Keratinocyte (primary cell): ENCODE data around the gene AQP2. TPM values are rescaled to one million over a fixed set of nuclear protein-coding genes. Genes with fewer than 3 reads are reported as not detected.

Experiments
- DNase-seq: peaks from one replicate; pipeline ENCODE4 v3.0.0-alpha.2; 2011; ENCODE audit warnings: low read depth, missing footprints, low spot score
- FAIRE-seq: peaks from 2 replicates; lab custom pipeline; 2011; peaks lifted over from hg19 to GRCh38; lab: Jason Lieb, UNC
- H2AFZ ChIP-seq: 2 replicates; pipeline ENCODE4 v1.6.0; 2012; ENCODE audit warnings: low read length, control low read depth, inconsistent platforms; ENCODE audit not compliant: control insufficient read depth
- H3K27ac ChIP-seq: 2 replicates; pipeline ENCODE4 v1.5.1; 2011; ENCODE audit warnings: low read length; ENCODE audit not compliant: control insufficient read depth, insufficient read depth
- H3K27me3 ChIP-seq: 3 replicates; pipeline ENCODE4 v1.6.0; 2011; ENCODE audit warnings: low read length; ENCODE audit not compliant: control insufficient read depth, insufficient read depth; ENCODE audit errors: extremely low read depth
- H3K36me3 ChIP-seq, 2 experiments: 2 replicates in 1 of 2; 3 replicates in 1 of 2; pipeline ENCODE4 v1.5.1; 2011; ENCODE audit warnings: low read length in 2 of 2, mild to moderate bottlenecking in 1 of 2; ENCODE audit not compliant: control insufficient read depth in 2 of 2, insufficient read depth in 2 of 2; ENCODE audit errors: extremely low read depth in 1 of 2
- H3K4me1 ChIP-seq: 3 replicates; pipeline ENCODE4 v1.5.1; 2011; ENCODE audit warnings: low read length; ENCODE audit not compliant: control insufficient read depth, insufficient read depth; ENCODE audit errors: extremely low read depth
- H3K4me2 ChIP-seq: 3 replicates; pipeline ENCODE4 v1.6.0; 2011; ENCODE audit warnings: low read depth, low read length; ENCODE audit not compliant: control insufficient read depth, insufficient read depth; ENCODE audit errors: extremely low read depth
- H3K4me3 ChIP-seq, 3 experiments: fragments of 200-600 bp in 1 of 3; sonication (generic) in 1 of 3; 2 replicates in 2 of 3; 3 replicates in 1 of 3; pipeline ENCODE4 v1.5.1; 2011 to 2016; ENCODE audit warnings: low read length in 3 of 3, mild to moderate bottlenecking in 3 of 3, control low read depth in 2 of 3, inconsistent platforms in 1 of 3, low read depth in 1 of 3, mixed read lengths in 1 of 3, mixed run types in 1 of 3, moderate library complexity in 1 of 3; ENCODE audit not compliant: control insufficient read depth in 2 of 3, insufficient read depth in 2 of 3; ENCODE audit errors: extremely low read depth in 1 of 3
- H3K79me2 ChIP-seq: 2 replicates; pipeline ENCODE4 v1.6.0; 2012; ENCODE audit warnings: low read length; ENCODE audit not compliant: control insufficient read depth, insufficient read depth
- H3K9ac ChIP-seq: 3 replicates; pipeline ENCODE4 v1.6.0; 2011; ENCODE audit warnings: low read length; ENCODE audit not compliant: control insufficient read depth, insufficient read depth; ENCODE audit errors: extremely low read depth
- H3K9me1 ChIP-seq: 3 replicates; pipeline ENCODE4 v1.6.0; 2011; ENCODE audit warnings: low read length; ENCODE audit not compliant: control insufficient read depth, insufficient read depth; ENCODE audit errors: extremely low read depth
- H3K9me3 ChIP-seq: 2 replicates; pipeline ENCODE4 v1.5.1; 2012; ENCODE audit warnings: low read depth, low read length; ENCODE audit not compliant: control insufficient read depth
- H4K20me1 ChIP-seq: 3 replicates; pipeline ENCODE4 v1.6.0; 2011; ENCODE audit warnings: low read length; ENCODE audit not compliant: control insufficient read depth, insufficient read depth; ENCODE audit errors: extremely low read depth
- CTCF ChIP-seq, 3 experiments: IDR thresholded peaks in 1 of 3; conservative IDR thresholded peaks in 1 of 3; optimal IDR thresholded peaks in 1 of 3; 2 replicates in 2 of 3; 3 replicates in 1 of 3; pipeline versions ENCODE3 to v1.5.1; 2011; ENCODE audit warnings: low read length in 3 of 3, mild to moderate bottlenecking in 3 of 3, moderate library complexity in 2 of 3, control low read depth in 1 of 3, inconsistent platforms in 1 of 3; ENCODE audit not compliant: insufficient read depth in 2 of 3; ENCODE audit errors: extremely low read depth in 1 of 3
- EZH2 ChIP-seq: IDR thresholded peaks from one replicate; pipeline ENCODE4 v1.6.1; 2012; ENCODE audit warnings: inconsistent platforms, mild to moderate bottlenecking, low read length, moderate library complexity
- dilution Hi-C: fragments of 300-500 bp; cut with MboI; formaldehyde crosslinking; loops from one replicate; pipeline ENCODE4 v1.7.0; 2020; ENCODE audit warnings: low sequenced_read_pairs; ENCODE audit not compliant: extremely low pct_ligation_motif_present
- polyA plus RNA-seq, 5 experiments: library from polyadenylated mRNA; depleted of rRNA in 3 of 5; stranded (reverse) in 3 of 5; stranded (forward) in 1 of 5; unstranded in 1 of 5; fragments of >200 nt; gene quantifications; 1 replicate in 1 of 5; 2 replicates in 3 of 5; 3 replicates in 1 of 5; pipeline versions ENCODE4 v1.2.1 to v1.2.3, GENCODE V29; 2011 to 2012; ENCODE audit warnings: missing spikeins in 2 of 5, low read depth in 1 of 5, low replicate concordance in 1 of 5

AQP2 gene
- polyA plus RNA-seq, 1 donor (not counting 4 experiments of a cell fraction or from before 2014, with no cell fraction given): not detected

- Histone ChIP-seq H3K9me1 (no peaks in the 10 kb centered on the region), H2AFZ (no peak overlapping the region), H3K27ac (no peak overlapping the region), H3K36me3 (no peaks in the 10 kb centered on the region), H3K79me2 (no peaks in the 10 kb centered on the region), H3K27me3 (peaks cover 46% of the 10 kb centered on the region), H3K4me1 (peaks cover 19% of the 10 kb centered on the region), H3K4me3 (no peak overlapping the region), H3K9ac (no peak overlapping the region), H3K9me3 (no peaks in the 10 kb centered on the region), H4K20me1 (no peaks in the 10 kb centered on the region), H3K4me2 (no peak overlapping the region)
- DNase-seq (no peak), FAIRE-seq (no peak)
- dilution Hi-C loops: no loop called here
- TF ChIP-seq EZH2: no peak
- no peak for TF ChIP-seq CTCF (optimal IDR thresholded peaks at IDR 0.05 in 1 of 3, IDR thresholded peaks at IDR 0.05 in 1 of 3, conservative IDR thresholded peaks at IDR 0.05 in 1 of 3; ENCODE audit: extremely low read depth in 1 of 3, insufficient read depth in 2 of 3, low read length in 3 of 3)
These were observed 15.3 kb downstream of the AQP2 start for GRCh38 chr12:49965836-49966235.

- peak overlapping the region; percentile 95 for H3K4me2 ChIP-seq
- FAIRE-seq: no peak
- no peaks in the 10 kb centered on the region for H3K79me2 ChIP-seq
- H3K4me1 ChIP-seq: peaks cover 26% of the 10 kb centered on the region
- no peak for DNase-seq
- H3K4me3 ChIP-seq: no peak overlapping the region
- H3K9ac ChIP-seq: no peak overlapping the region
- H3K9me1 ChIP-seq: no peaks in the 10 kb centered on the region
- no peaks in the 10 kb centered on the region for H4K20me1 ChIP-seq
- H3K36me3 ChIP-seq: no peaks in the 10 kb centered on the region
- TF ChIP-seq EZH2: no peak
- no peak for TF ChIP-seq CTCF (optimal IDR thresholded peaks at IDR 0.05 in 1 of 3, IDR thresholded peaks at IDR 0.05 in 1 of 3, conservative IDR thresholded peaks at IDR 0.05 in 1 of 3; ENCODE audit: extremely low read depth in 1 of 3, insufficient read depth in 2 of 3, low read length in 3 of 3)
- H2AFZ ChIP-seq: no peak overlapping the region
- H3K27ac ChIP-seq: no peak overlapping the region
- H3K9me3 ChIP-seq: no peaks in the 10 kb centered on the region
- dilution Hi-C loops: no loop called here
- peaks cover 39% of the 10 kb centered on the region for H3K27me3 ChIP-seq
These were observed 16.0 kb downstream of the AQP2 start for GRCh38 chr12:49966511-49967041.
